MCF 10A (cell line): ENCODE results near the gene TSKS. TPM values are rescaled to one million over a fixed set of nuclear protein-coding genes. Genes with fewer than 3 reads are reported as not detected.
"Not testable (repeated sequence)": the region's sequence is repeated elsewhere in the genome, so short reads cannot be mapped to it uniquely, and the experiment has no call there.

Experiments used
- BruUV-seq: library from RNA; stranded (reverse); fragments of 400-500 nt; replicated peaks from 2 replicates; lab custom pipeline; 2021; lab: Mats Ljungman, UMichigan
- CTCF ChIA-PET: fragments of 300-600 bp; sonication (Branson Sonifier 250); formaldehyde crosslinking; extraction: SDS; loops from one replicate; lab custom pipeline; 2021; ENCODE audit warnings: antibody characterized with exemption, inconsistent platforms; lab: Yijun Ruan, JAX
- POLR2A ChIA-PET: fragments of 300-600, 350-650 bp; sonication (Branson Sonifier 250); formaldehyde crosslinking; extraction: SDS; loops from one replicate; lab custom pipeline; 2020; ENCODE audit warnings: antibody characterized with exemption, inconsistent platforms; lab: Yijun Ruan, JAX
- DNase-seq: peaks from one replicate; pipeline ENCODE4 v3.0.0-alpha.2; 2018; ENCODE audit not compliant: unreplicated experiment
- H3K27ac Mint-ChIP-seq: one replicate; pipeline ENCODE4 v1.8.0; 2022; ENCODE audit warnings: mild to moderate bottlenecking, low read depth, mixed read lengths; ENCODE audit not compliant: unreplicated experiment
- H3K27me3 Mint-ChIP-seq: one replicate; pipeline ENCODE4 v1.8.0; 2022; ENCODE audit warnings: mixed read lengths; ENCODE audit not compliant: insufficient read depth, unreplicated experiment
- H3K36me3 Mint-ChIP-seq: one replicate; pipeline ENCODE4 v1.8.0; 2022; ENCODE audit warnings: mild to moderate bottlenecking, moderate library complexity, mixed read lengths; ENCODE audit not compliant: insufficient read depth, unreplicated experiment
- H3K4me1 Mint-ChIP-seq: one replicate; pipeline ENCODE4 v1.8.0; 2022; ENCODE audit warnings: mixed read lengths; ENCODE audit not compliant: insufficient read depth, unreplicated experiment
- H3K4me3 Mint-ChIP-seq: one replicate; pipeline ENCODE4 v1.8.0; 2022; ENCODE audit warnings: mild to moderate bottlenecking, moderate library complexity, mixed read lengths; ENCODE audit not compliant: unreplicated experiment
- H3K9me3 Mint-ChIP-seq: one replicate; pipeline ENCODE4 v1.8.0; 2022; ENCODE audit warnings: mixed read lengths; ENCODE audit not compliant: unreplicated experiment
- CTCF ChIP-seq: fragments of 200-600 bp; IDR thresholded peaks from one replicate; pipeline ENCODE4 v1.8.0; 2022; ENCODE audit warnings: antibody characterized with exemption, mild to moderate bottlenecking; ENCODE audit not compliant: unreplicated experiment
- intact Hi-C: fragments of 100-400 bp; cut with micrococcal nuclease; formaldehyde crosslinking; loops from 2 replicates; pipeline ENCODE4 v1.14.1; 2022
- total RNA-seq: library from RNA; stranded (reverse); gene quantifications from 2 replicates; pipeline ENCODE4 v1.2.3, GENCODE V29; 2022

Gene TSKS
- total RNA-seq, 1 experiment from 2014 or later, result not detected

- no peaks in the 10 kb centered on the region for H3K27me3 Mint-ChIP-seq
- POLR2A ChIA-PET, result interaction anchor here (0.6 kb wide), 1 partner anchor 158 kb away, joined by 3 read pairs; the partner anchor contains the start of gene NOSIP
These were observed 24.8 kb downstream of the TSKS start for GRCh38 chr19:49738268-49738667.

GRCh38 chr19:49730166-49730565 is 32.9 kb downstream of the TSKS start:
- ChIA-PET CTCF (interaction anchor here (0.8 kb wide), 1 partner anchor 10 kb away, joined by 4 read pairs; no protein-coding TSS in a partner anchor), POLR2A (no interaction called here)
- Mint-ChIP-seq H3K4me1 (no peaks in the 10 kb centered on the region), H3K27me3 (no peaks in the 10 kb centered on the region), H3K27ac (no peak overlapping the region), H3K9me3 (no peaks in the 10 kb centered on the region), H3K36me3 (no peaks in the 10 kb centered on the region), H3K4me3 (no peak overlapping the region)
- DNase-seq, result no peak
- TF ChIP-seq CTCF, result no peak
- BruUV-seq, result no TSS peak
- intact Hi-C loops, result no loop called here

More at GRCh38 chr19:49738268-49738667, 24.8 kb downstream of the TSKS start:
- H3K36me3 Mint-ChIP-seq, result no peaks in the 10 kb centered on the region
- CTCF ChIA-PET, result no interaction called here
- H3K4me1 Mint-ChIP-seq, result no peaks in the 10 kb centered on the region
- H3K9me3 Mint-ChIP-seq, result no peaks in the 10 kb centered on the region
- no peak for TF ChIP-seq CTCF
- no peak for DNase-seq
- intact Hi-C loops, result no loop called here
- no peak overlapping the region for H3K27ac Mint-ChIP-seq
- BruUV-seq, result no TSS peak
- H3K4me3 Mint-ChIP-seq, result no peak overlapping the region

GRCh38 chr19:49727217-49728030 is 35.7 kb downstream of the TSKS start:
- no peaks in the 10 kb centered on the region for H3K27me3 Mint-ChIP-seq
- no peak overlapping the region for H3K4me3 Mint-ChIP-seq
- ChIA-PET CTCF (no interaction called here), POLR2A (no interaction called here)
- no peaks in the 10 kb centered on the region for H3K36me3 Mint-ChIP-seq
- H3K9me3 Mint-ChIP-seq, result no peaks in the 10 kb centered on the region
- H3K4me1 Mint-ChIP-seq, result no peaks in the 10 kb centered on the region
- no peak overlapping the region for H3K27ac Mint-ChIP-seq
- no peak for DNase-seq
- intact Hi-C loops, result no loop called here
- no TSS peak for BruUV-seq
- no peak for TF ChIP-seq CTCF

- H3K27ac Mint-ChIP-seq, DNase-seq, BruUV-seq, H3K36me3 Mint-ChIP-seq, H3K4me1 Mint-ChIP-seq, H3K4me3 Mint-ChIP-seq, intact Hi-C loops, H3K9me3 Mint-ChIP-seq, H3K27me3 Mint-ChIP-seq, POLR2A ChIA-PET: not testable (repeated sequence)
- CTCF ChIA-PET, result interaction anchor here (1.0 kb wide), 1 partner anchor 10 kb away, joined by 4 read pairs; no protein-coding TSS in a partner anchor
These were observed 43.7 kb downstream of the TSKS start for GRCh38 chr19:49719420-49719819.
